Thyroid gland (tissue), 4 donors: ENCODE data around the gene NTN5. TPM values are rescaled to one million over a fixed set of nuclear protein-coding genes. Genes with fewer than 3 reads are reported as not detected.

Source experiments
- DNase-seq, 2 donors: peaks; one replicate each; pipeline ENCODE4 v3.0.0-alpha.2; 2019
- H3K27ac ChIP-seq, 3 donors: fragments of 200-600 bp; sonication (generic); 1 replicate in 2 of 3; 2 replicates in 1 of 3; pipeline ENCODE4 v1.5.1; 2016 to 2019; ENCODE audit warnings: mild to moderate bottlenecking in 1 of 3, moderate library complexity in 1 of 3
- H3K27me3 ChIP-seq: fragments of 200-600 bp; sonication (generic); one replicate; pipeline ENCODE4 v1.5.1; 2019
- H3K36me3 ChIP-seq, 2 donors: fragments of 200-600 bp; sonication (generic); one replicate each; pipeline ENCODE4 v1.5.1; 2016 to 2019
- H3K4me1 ChIP-seq, 2 donors: fragments of 200-600 bp; sonication (generic); one replicate each; pipeline ENCODE4 v1.5.1; 2017 to 2019
- H3K4me3 ChIP-seq, 3 donors: fragments of 200-600 bp; sonication (generic); replicated peaks in 1 of 3; 1 replicate in 2 of 3; 2 replicates in 1 of 3; pipeline ENCODE4 v1.5.1; 2016; ENCODE audit warnings: mild to moderate bottlenecking in 1 of 3
- H3K9me3 ChIP-seq: fragments of 200-600 bp; sonication (generic); one replicate; pipeline ENCODE4 v1.5.1; 2017
- CTCF ChIP-seq, 6 experiments: fragments of 200-600 bp in 3 of 6; fragments of 450-650 bp in 3 of 6; sonication (generic) in 3 of 6; IDR thresholded peaks; one replicate each; pipeline ENCODE4 v1.5.1; 2016 to 2019; ENCODE audit warnings: antibody characterized with exemption in 6 of 6, mild to moderate bottlenecking in 2 of 6, inconsistent platforms in 1 of 6, moderate library complexity in 1 of 6
- POLR2A ChIP-seq, 2 donors: fragments of 450-650 bp; IDR thresholded peaks; one replicate each; pipeline ENCODE4 v1.6.1; 2017; ENCODE audit warnings: antibody characterized with exemption in 2 of 2, mild to moderate bottlenecking in 2 of 2, moderate library complexity in 1 of 2
- WGBS, 2 donors: methylation state at CpG; one replicate each; pipeline ENCODE4 v1.1.5; 2017; 5-methylcytosine and 5-hydroxymethylcytosine counted together
- intact Hi-C: fragments of 100-400 bp; cut with DNase I; formaldehyde crosslinking; loops from one replicate; pipeline ENCODE4 v1.15.1; 2023
- total RNA-seq, 4 donors: library from RNA; depleted of rRNA; stranded (reverse); fragments of >200 nt; gene quantifications; one replicate each; pipeline ENCODE4 v1.2.3, GENCODE V29; 2016

The NTN5 gene
- total RNA-seq, 4 donors from 2014 or later: 0.45 to 1.2 (median 0.78) TPM; not detected in 1

GRCh38 chr19:48674216-48674809 is 1.5 kb upstream of the NTN5 start:
- TF ChIP-seq POLR2A (IDR thresholded peaks at IDR 0.05) (no peak), CTCF (IDR thresholded peaks at IDR 0.05) (no peak)
- intact Hi-C loops: no loop called here
- no peak overlapping the region for H3K27ac ChIP-seq
- 96% methylated on average over 9 to 10 of the region's 19 CpGs for WGBS, 2 donors
- no peak for DNase-seq
- peaks cover 6 to 7% of the 10 kb centered on the region in 2 donors for H3K4me1 ChIP-seq
- no peaks in the 10 kb centered on the region for H3K9me3 ChIP-seq
- H3K27me3 ChIP-seq: no peaks in the 10 kb centered on the region
- no peaks in the 10 kb centered on the region for H3K36me3 ChIP-seq
- no peak overlapping the region for H3K4me3 ChIP-seq

- H3K27ac ChIP-seq: no peak overlapping the region
- no peak for DNase-seq
- no peaks in the 10 kb centered on the region for H3K27me3 ChIP-seq
- no peak overlapping the region for H3K4me3 ChIP-seq
- no peaks in the 10 kb centered on the region for H3K9me3 ChIP-seq
- peaks cover 6 to 7% of the 10 kb centered on the region in 2 donors for H3K4me1 ChIP-seq
- intact Hi-C loops: no loop called here
- H3K36me3 ChIP-seq: no peaks in the 10 kb centered on the region
- no peak for TF ChIP-seq CTCF (IDR thresholded peaks at IDR 0.05)
- TF ChIP-seq POLR2A (IDR thresholded peaks at IDR 0.05): no peak
- WGBS, 2 donors: 77 to 78% methylated on average over 23 to 25 of the region's 25 CpGs
Measured at GRCh38 chr19:48673436-48674100, 751 bp upstream of the NTN5 start.

- Histone ChIP-seq H3K27me3 (no peaks in the 10 kb centered on the region), H3K27ac (no peak overlapping the region), H3K4me1 (peaks cover 6 to 7% of the 10 kb centered on the region in 2 donors), H3K36me3 (no peaks in the 10 kb centered on the region), H3K9me3 (no peaks in the 10 kb centered on the region), H3K4me3 (no peak overlapping the region)
- WGBS, 2 donors: 71 to 82% methylated on average over 7 to 8 of the region's 10 CpGs
- TF ChIP-seq POLR2A (IDR thresholded peaks at IDR 0.05) (no peak), CTCF (IDR thresholded peaks at IDR 0.05) (no peak)
- DNase-seq: no peak
- intact Hi-C loops: no loop called here
Measured at GRCh38 chr19:48671446-48671995, 1.3 kb downstream of the NTN5 start.

GRCh38 chr19:48670699-48671445 is 1.9 kb downstream of the NTN5 start:
- Histone ChIP-seq H3K36me3 (no peaks in the 10 kb centered on the region), H3K4me3 (no peak overlapping the region), H3K27me3 (no peaks in the 10 kb centered on the region), H3K4me1 (peaks cover 6 to 7% of the 10 kb centered on the region in 2 donors), H3K9me3 (no peaks in the 10 kb centered on the region), H3K27ac (no peak overlapping the region)
- WGBS, 2 donors: 80% methylated on average over 11 to 21 of the region's 21 CpGs
- no peak for DNase-seq
- intact Hi-C loops: no loop called here
- TF ChIP-seq POLR2A (IDR thresholded peaks at IDR 0.05) (no peak), CTCF (IDR thresholded peaks at IDR 0.05) (no peak)
